GM12878 (cell line): ENCODE results near the gene CNPPD1. TPM values are rescaled to one million over a fixed set of nuclear protein-coding genes. Genes with fewer than 3 reads are reported as not detected.

Source experiments
- ATAC-seq: fragments of 200-7000 bp; cut with Tn5 transposase; 3 replicates; pipeline ENCODE4 v1.9.1; 2020; ENCODE audit warnings: mild to moderate bottlenecking, moderate library complexity
- BruUV-seq: library from RNA; stranded (reverse); fragments of 400-500 nt; replicated peaks from 2 replicates; lab custom pipeline; 2021; lab: Mats Ljungman, UMichigan
- CTCF ChIA-PET: fragments of 300-600 bp; sonication (Branson Sonifier 250); formaldehyde crosslinking; extraction: SDS; loops from one replicate; lab custom pipeline; 2021; ENCODE audit warnings: inconsistent platforms; lab: Yijun Ruan, JAX
- POLR2A ChIA-PET: fragments of 350-600 bp; formaldehyde crosslinking; extraction: SDS; loops from one replicate; lab custom pipeline; 2021; ENCODE audit warnings: inconsistent platforms; lab: Charles Lee
- RAD21 ChIA-PET: fragments of 300-600 bp; sonication (Branson Sonifier 250); formaldehyde crosslinking; loops from one replicate; lab custom pipeline; 2023; ENCODE audit warnings: antibody characterized with exemption; ENCODE audit not compliant: unreplicated experiment; lab: Charles Lee
- SMC1A ChIA-PET: fragments of 300-600 bp; sonication (Branson Sonifier 250); formaldehyde crosslinking; loops from one replicate; lab custom pipeline; 2023; ENCODE audit not compliant: unreplicated experiment, uncharacterized antibody; lab: Charles Lee
- DNase-seq: peaks from one replicate; pipeline ENCODE4 v3.0.0-alpha.2; 2011; ENCODE audit warnings: low read depth, low spot score
- FAIRE-seq: peaks from 3 replicates; lab custom pipeline; 2011; peaks lifted over from hg19 to GRCh38; lab: Jason Lieb, UNC
- H2AFZ ChIP-seq: 2 replicates; pipeline ENCODE4 v1.6.0; 2011; ENCODE audit warnings: low read depth, low read length, control low read depth; ENCODE audit not compliant: control insufficient read depth
- H3K27ac ChIP-seq: 2 replicates; pipeline ENCODE4 v1.5.1; 2011; ENCODE audit warnings: control low read depth; ENCODE audit not compliant: control insufficient read depth, insufficient read depth
- H3K27me3 ChIP-seq, 2 experiments: replicated peaks in 1 of 2; 2 replicates each; pipeline versions ENCODE4 v1.6.0 to v1.6.1; 2011; ENCODE audit warnings: low read length in 1 of 2; ENCODE audit not compliant: control insufficient read depth in 2 of 2, insufficient read depth in 2 of 2
- H3K36me3 ChIP-seq, 2 experiments: 2 replicates each; pipeline ENCODE4 v1.5.1; 2011; ENCODE audit warnings: low read length in 1 of 2; ENCODE audit not compliant: control insufficient read depth in 2 of 2, insufficient read depth in 2 of 2
- H3K4me1 ChIP-seq: 2 replicates; pipeline ENCODE4 v1.6.1; 2011; ENCODE audit warnings: mild to moderate bottlenecking, low read length, moderate library complexity, mixed read lengths; ENCODE audit not compliant: control insufficient read depth, insufficient read depth
- H3K4me2 ChIP-seq: 2 replicates; pipeline ENCODE4 v1.6.0; 2011; ENCODE audit warnings: control low read depth; ENCODE audit not compliant: control insufficient read depth, insufficient read depth
- H3K4me3 ChIP-seq: fragments of 200-600 bp; sonication (generic); 2 replicates; pipeline ENCODE4 v1.5.1; 2016
- H3K79me2 ChIP-seq: 2 replicates; pipeline ENCODE4 v1.6.0; 2011; ENCODE audit warnings: low read length; ENCODE audit not compliant: control insufficient read depth, insufficient read depth
- H3K9ac ChIP-seq: 2 replicates; pipeline ENCODE4 v1.8.0; 2011; ENCODE audit warnings: low read length, control low read depth, mixed read lengths; ENCODE audit not compliant: control insufficient read depth, insufficient read depth
- H3K9me3 ChIP-seq: replicated peaks from 3 replicates; pipeline ENCODE4 v1.5.1; 2011; ENCODE audit warnings: mild to moderate bottlenecking, low read length; ENCODE audit not compliant: control insufficient read depth, insufficient read depth
- H4K20me1 ChIP-seq: 2 replicates; pipeline ENCODE4 v1.6.0; 2011; ENCODE audit not compliant: control insufficient read depth, insufficient read depth
- WGBS: methylation state at CpG from one replicate; pipeline ENCODE4 v1.1.6; 2016; ENCODE audit warnings: low lambda C conversion rate; ENCODE audit not compliant: insufficient replicate concordance, insufficient coverage; ENCODE audit errors: missing lambda C conversion rate; 5-methylcytosine and 5-hydroxymethylcytosine counted together
- in situ Hi-C: fragments of 300-500 bp; cut with MboI; formaldehyde crosslinking; loops from 9 replicates; pipeline ENCODE4 v1.14.3; 2018; ENCODE audit warnings: mixed read lengths
- intact Hi-C: fragments of 100-400 bp; cut with micrococcal nuclease; formaldehyde crosslinking; loops from one replicate; pipeline ENCODE4 v1.14.2; 2022; ENCODE audit not compliant: unreplicated experiment
- polyA plus RNA-seq, 11 experiments: library from polyadenylated mRNA; depleted of rRNA in 4 of 11; unstranded in 6 of 11; stranded (reverse) in 5 of 11; fragments of >200 nt; fragmentation: Nextera tagmentation in 4 of 11; fragmentation: Illumina TruSeq in 1 of 11; extraction: Ambion mirVana in 4 of 11; extraction: Trizol in 1 of 11; gene quantifications; 1 replicate in 1 of 11; 2 replicates in 10 of 11; pipeline versions ENCODE4 v1.2.1 to v1.2.3, GENCODE V29; 2011 to 2016; ENCODE audit warnings: inconsistent platforms in 2 of 11, missing spikeins in 2 of 11, low read depth in 1 of 11
- total RNA-seq, 4 experiments: library from RNA; depleted of rRNA in 3 of 4; stranded (reverse); fragments of >200 nt in 3 of 4; fragmentation: Illumina TruSeq in 1 of 4; extraction: Trizol in 1 of 4; gene quantifications; 2 replicates each; pipeline versions ENCODE4 v1.2.1 to v1.2.3, GENCODE V29; 2013 to 2021
- TF ChIP-seq, protein P1 (sequence below): fragments of 450-650 bp; formaldehyde crosslinking; IDR thresholded peaks from 2 replicates; pipeline ENCODE4 v1.4.0; 2022; ENCODE audit warnings: mild to moderate bottlenecking, moderate library complexity

The CNPPD1 gene
- total and polyA plus RNA-seq, 10 of the 15 experiments (the other 5 are each of a cell fraction or from before 2014, with no cell fraction given), result 12.2 to 86.6 (median 43.4) TPM

DNA sequence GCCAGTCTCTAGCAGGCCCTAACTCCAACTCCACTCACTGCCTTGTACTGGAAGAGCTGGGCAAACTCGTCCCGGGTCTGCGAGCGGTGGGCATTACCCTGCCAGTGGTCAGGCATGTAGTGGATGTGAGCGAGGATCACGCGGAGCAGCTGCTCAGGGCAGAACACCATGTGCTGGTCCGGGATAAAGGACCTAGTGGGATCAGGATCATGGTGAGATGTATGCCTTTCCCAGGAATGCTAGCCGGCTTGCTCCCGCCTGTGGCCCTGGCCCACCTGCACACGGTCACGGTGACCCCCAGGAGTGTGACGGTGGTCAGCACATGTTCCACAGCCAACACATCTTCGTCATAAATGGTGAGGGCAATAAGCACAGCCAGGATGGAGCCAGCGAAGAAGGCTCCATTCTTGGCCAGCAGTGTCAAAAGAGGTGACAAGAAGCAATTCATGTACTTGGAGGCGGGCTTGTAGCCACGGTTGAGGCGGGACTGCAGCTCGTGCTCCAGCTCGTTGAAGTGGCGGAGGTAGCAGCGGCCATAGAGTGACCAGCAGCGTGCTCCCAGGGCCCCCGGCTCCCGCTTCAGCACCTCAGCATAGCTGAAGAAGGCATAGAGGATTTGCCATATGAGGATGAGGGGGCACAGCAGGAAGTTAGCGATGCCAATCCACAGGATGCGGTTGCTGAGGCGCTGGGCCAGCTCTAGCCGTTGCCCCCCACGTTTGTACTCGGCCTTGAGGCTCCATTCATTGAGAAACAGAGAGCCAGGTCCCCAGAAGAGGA, 47.3 kb upstream of the CNPPD1 start:
- TF ChIP-seq, protein P1, sequence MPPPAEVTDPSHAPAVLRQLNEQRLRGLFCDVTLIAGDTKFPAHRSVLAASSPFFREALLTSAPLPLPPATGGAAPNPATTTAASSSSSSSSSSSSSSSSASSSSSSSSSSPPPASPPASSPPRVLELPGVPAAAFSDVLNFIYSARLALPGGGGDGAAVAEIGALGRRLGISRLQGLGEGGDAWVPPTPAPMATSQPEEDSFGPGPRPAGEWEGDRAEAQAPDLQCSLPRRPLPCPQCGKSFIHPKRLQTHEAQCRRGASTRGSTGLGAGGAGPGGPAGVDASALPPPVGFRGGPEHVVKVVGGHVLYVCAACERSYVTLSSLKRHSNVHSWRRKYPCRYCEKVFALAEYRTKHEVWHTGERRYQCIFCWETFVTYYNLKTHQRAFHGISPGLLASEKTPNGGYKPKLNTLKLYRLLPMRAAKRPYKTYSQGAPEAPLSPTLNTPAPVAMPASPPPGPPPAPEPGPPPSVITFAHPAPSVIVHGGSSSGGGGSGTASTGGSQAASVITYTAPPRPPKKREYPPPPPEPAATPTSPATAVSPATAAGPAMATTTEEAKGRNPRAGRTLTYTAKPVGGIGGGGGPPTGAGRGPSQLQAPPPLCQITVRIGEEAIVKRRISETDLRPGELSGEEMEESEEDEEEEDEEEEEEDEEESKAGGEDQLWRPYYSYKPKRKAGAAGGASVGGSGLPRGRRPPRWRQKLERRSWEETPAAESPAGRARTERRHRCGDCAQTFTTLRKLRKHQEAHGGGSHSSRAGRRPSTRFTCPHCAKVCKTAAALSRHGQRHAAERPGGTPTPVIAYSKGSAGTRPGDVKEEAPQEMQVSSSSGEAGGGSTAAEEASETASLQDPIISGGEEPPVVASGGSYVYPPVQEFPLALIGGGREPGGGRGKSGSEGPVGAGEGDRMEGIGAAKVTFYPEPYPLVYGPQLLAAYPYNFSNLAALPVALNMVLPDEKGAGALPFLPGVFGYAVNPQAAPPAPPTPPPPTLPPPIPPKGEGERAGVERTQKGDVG (CRISPR knock-in tag), result no peak
- Histone ChIP-seq H3K4me2 (no peak overlapping the region), H3K9ac (no peak overlapping the region), H3K36me3 (peaks cover 14 to 27% of the 10 kb centered on the region in 2 experiments), H3K27ac (no peak overlapping the region), H3K4me1 (peaks cover 20% of the 10 kb centered on the region), H3K4me3 (no peak overlapping the region), H2AFZ (no peak overlapping the region), H3K27me3 (no peaks in the 10 kb centered on the region), H4K20me1 (no peaks in the 10 kb centered on the region; the same call in 1 of the 2 replicates), H3K9me3 (no peaks in the 10 kb centered on the region), H3K79me2 (peaks cover 18% of the 10 kb centered on the region)
- POLR2A ChIA-PET, result interaction anchor here (0.5 kb wide), 1 partner anchor 30 kb away, joined by 3 read pairs; no protein-coding TSS in a partner anchor
- in situ Hi-C loops, result no loop called here
- no TSS peak for BruUV-seq
- CTCF ChIA-PET, result no interaction called here
- 98% methylated on average over 31 of the region's 31 CpGs for WGBS
- no peak for FAIRE-seq
- no peak for DNase-seq
- SMC1A ChIA-PET, result no interaction called here
- ATAC-seq, result no peak
- RAD21 ChIA-PET, result no interaction called here
- intact Hi-C loops, result no loop called here
